ENCODE results near the gene WDR18.

GRCh38 chr19:955803-956765 lies 28.1 kb upstream of the WDR18 start:
- no peak for TF ChIP-seq EZH2phosphoT487 (IDR thresholded peaks at IDR 0.05; ENCODE audit: borderline replicate concordance)
- no peak for TF ChIP-seq CTCF (conservative IDR thresholded peaks at IDR 0.05; ENCODE audit: low read length)

All from Loucy (cell line).